ENCODE measurements around the gene HPCAL1.

DNA sequence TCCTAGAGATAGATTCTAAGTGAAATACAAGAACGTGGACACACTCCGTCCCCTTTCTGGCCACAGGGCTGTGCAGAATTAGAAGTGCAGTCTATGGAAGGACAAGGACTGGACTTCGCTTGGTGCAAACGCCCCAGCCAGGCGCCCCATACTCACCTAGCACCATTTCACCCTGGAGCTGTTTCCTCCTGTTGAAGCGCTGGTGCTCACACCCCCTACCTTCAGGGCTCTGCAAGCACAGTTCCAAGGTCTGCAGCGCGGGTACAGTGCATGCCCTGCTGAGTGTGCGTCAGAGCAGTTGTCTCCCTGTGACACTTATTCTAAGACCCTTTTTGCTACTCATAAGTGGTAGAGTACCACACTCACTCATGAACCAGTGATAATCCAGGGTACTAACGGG, 3.0 kb downstream of the HPCAL1 start:
- TF ChIP-seq CTCF (IDR thresholded peaks at IDR 0.05; ENCODE audit: extremely low read depth in 1 of 2, insufficient read depth in 1 of 2, low read depth in 1 of 2, low read length in 2 of 2) (no peak), EZH2 (IDR thresholded peaks at IDR 0.05; ENCODE audit: borderline replicate concordance, low read depth, low read length, severe bottlenecking) (no peak), POLR2A (IDR thresholded peaks at IDR 0.05; ENCODE audit: low read depth, low read length) (no peak)
- TF ChIP-seq, protein P1, sequence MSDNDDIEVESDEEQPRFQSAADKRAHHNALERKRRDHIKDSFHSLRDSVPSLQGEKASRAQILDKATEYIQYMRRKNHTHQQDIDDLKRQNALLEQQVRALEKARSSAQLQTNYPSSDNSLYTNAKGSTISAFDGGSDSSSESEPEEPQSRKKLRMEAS (IDR thresholded peaks at IDR 0.05; ENCODE audit: insufficient read depth, insufficient read length): no peak

All from endothelial cell of umbilical vein (primary cell).